WTC11 (cell line): ENCODE measurements around the gene SLC46A1. TPM values are rescaled to one million over a fixed set of nuclear protein-coding genes. Genes with fewer than 3 reads are reported as not detected.
A peak's percentile ranks its signal among the peaks of the same experiment; 100 is the strongest.

Experiments
- ATAC-seq: fragments of 200-7000 bp; cut with Tn5 transposase; 2 replicates; pipeline ENCODE4 v1.10.0; 2021; ENCODE audit warnings: mild to moderate bottlenecking, moderate library complexity
- CTCF ChIA-PET: fragments of 300-600 bp; sonication (Branson Sonifier 250); formaldehyde crosslinking; loops from one replicate; lab custom pipeline; 2021; ENCODE audit warnings: antibody characterized with exemption; lab: Charles Lee
- POLR2A ChIA-PET: fragments of 350-600 bp; sonication (Branson Sonifier 250); formaldehyde crosslinking; loops from one replicate; lab custom pipeline; 2021; ENCODE audit warnings: antibody characterized with exemption; lab: Charles Lee
- DNase-seq: peaks from one replicate; pipeline ENCODE4 v3.0.0; 2021; ENCODE audit warnings: low spot score
- H3K27ac Mint-ChIP-seq: 2 replicates; pipeline ENCODE4 v1.8.0; 2021; ENCODE audit warnings: mixed read lengths
- H3K27me3 Mint-ChIP-seq: 2 replicates; pipeline ENCODE4 v1.8.0; 2021; ENCODE audit warnings: low read depth, mild to moderate bottlenecking, moderate library complexity, mixed read lengths
- H3K36me3 Mint-ChIP-seq: 2 replicates; pipeline ENCODE4 v1.8.0; 2021; ENCODE audit warnings: mixed read lengths
- H3K4me1 Mint-ChIP-seq: 2 replicates; pipeline ENCODE4 v1.8.0; 2022; ENCODE audit warnings: mixed read lengths
- H3K4me3 Mint-ChIP-seq: 2 replicates; pipeline ENCODE4 v1.8.0; 2021; ENCODE audit warnings: mild to moderate bottlenecking, moderate library complexity, mixed read lengths
- H3K9me3 Mint-ChIP-seq: 2 replicates; pipeline ENCODE4 v1.8.0; 2021; ENCODE audit warnings: mixed read lengths
- ATF6 ChIP-seq: sonication (generic); formaldehyde crosslinking; IDR thresholded peaks from 2 replicates; pipeline ENCODE4 v1.8.1; 2023; ENCODE audit warnings: mild to moderate bottlenecking, missing genetic modification reagents
- CREB1 ChIP-seq: sonication (generic); formaldehyde crosslinking; IDR thresholded peaks from 2 replicates; pipeline ENCODE4 v1.8.0; 2023; ENCODE audit warnings: mild to moderate bottlenecking, missing genetic modification reagents
- CREM ChIP-seq: sonication (generic); formaldehyde crosslinking; IDR thresholded peaks from 2 replicates; pipeline ENCODE4 v1.8.1; 2022; ENCODE audit warnings: mild to moderate bottlenecking, missing genetic modification reagents, moderate library complexity
- NFYB ChIP-seq: sonication (generic); formaldehyde crosslinking; conservative IDR thresholded peaks from 2 replicates; pipeline ENCODE4 v1.8.0; 2022; ENCODE audit warnings: low read depth, missing genetic modification reagents
- NR1H2 ChIP-seq: sonication (generic); formaldehyde crosslinking; IDR thresholded peaks from 2 replicates; pipeline ENCODE4 v1.9.0; 2021; ENCODE audit warnings: mild to moderate bottlenecking, moderate library complexity, missing genetic modification reagents
- PRDM15 ChIP-seq: sonication (generic); formaldehyde crosslinking; IDR thresholded peaks from 2 replicates; pipeline ENCODE4 v1.8.0; 2022; ENCODE audit warnings: missing genetic modification reagents
- PREB ChIP-seq: sonication (generic); formaldehyde crosslinking; IDR thresholded peaks from 2 replicates; pipeline ENCODE4 v1.8.1; 2022; ENCODE audit warnings: mild to moderate bottlenecking, missing genetic modification reagents, moderate library complexity, borderline replicate concordance
- RELA ChIP-seq: sonication (generic); formaldehyde crosslinking; IDR thresholded peaks from 2 replicates; pipeline ENCODE4 v1.8.1; 2022; ENCODE audit warnings: missing genetic modification reagents, mild to moderate bottlenecking, borderline replicate concordance
- ZNF232 ChIP-seq: sonication (generic); formaldehyde crosslinking; IDR thresholded peaks from 2 replicates; pipeline ENCODE4 v1.8.0; 2022; ENCODE audit warnings: mild to moderate bottlenecking, missing genetic modification reagents
- ZNF425 ChIP-seq: fragments of 250-450 bp; sonication (Bioruptor Pico); conservative IDR thresholded peaks from 2 replicates; pipeline ENCODE4 v1.9.0; 2021; ENCODE audit warnings: mild to moderate bottlenecking
- total RNA-seq: library from RNA; stranded (reverse); gene quantifications from 3 replicates; pipeline ENCODE4 v1.2.3, GENCODE V29; 2021

Gene SLC46A1
- total RNA-seq, 1 experiment from 2014 or later = 6.7 TPM

- TF ChIP-seq ZNF425 (CRISPR knock-in tag) = no peak
- no peak for TF ChIP-seq ATF6 (CRISPR knock-in tag)
Observed at GRCh38 chr17:28386391-28386790, 19.6 kb downstream of the SLC46A1 start (continued).

- H3K36me3 Mint-ChIP-seq = peaks cover 3% of the 10 kb centered on the region
- H3K27ac Mint-ChIP-seq = no peak overlapping the region
- POLR2A ChIA-PET = no interaction called here
- TF ChIP-seq PRDM15 (CRISPR knock-in tag) (peak; percentile 54; the same call in 1 of the 2 replicates), NR1H2 (CRISPR knock-in tag) (no peak), NFYB (CRISPR knock-in tag) (no peak), CREB1 (CRISPR knock-in tag) (no peak), PREB (no peak)
- peak overlapping the region; percentile 89 for H3K4me3 Mint-ChIP-seq
- peaks cover 11% of the 10 kb centered on the region for H3K4me1 Mint-ChIP-seq
- ATAC-seq = no peak
- H3K9me3 Mint-ChIP-seq = no peaks in the 10 kb centered on the region
- peaks cover 74% of the 10 kb centered on the region for H3K27me3 Mint-ChIP-seq
- DNase-seq = no peak
- CTCF ChIA-PET = interaction anchor here (0.6 to 6.9 kb wide), 6 partner anchors 22 to 879 kb away, joined by 4 to 63 read pairs (median 6); partner anchors contain the start of gene POLDIP2
Observed at GRCh38 chr17:28385406-28385805, 20.6 kb downstream of the SLC46A1 start.

- DNase-seq = peak; percentile 42
- CTCF ChIA-PET = interaction anchor here (1.0 to 6.9 kb wide), 8 partner anchors 17 to 732 kb away, joined by 3 to 63 read pairs (median 4); partner anchors contain the start of gene POLDIP2
- Mint-ChIP-seq H3K4me1 (peaks cover 11% of the 10 kb centered on the region), H3K9me3 (no peaks in the 10 kb centered on the region), H3K4me3 (peak overlapping the region; percentile 89), H3K36me3 (peaks cover 2% of the 10 kb centered on the region; the same call in 1 of the 2 replicates), H3K27me3 (peaks cover 78% of the 10 kb centered on the region), H3K27ac (no peak overlapping the region)
- peak; percentile 15; the same call in 1 of the 2 replicates for ATAC-seq
- POLR2A ChIA-PET = interaction anchor here (1.3 kb wide), 1 partner anchor 23 kb away, joined by 3 read pairs; no protein-coding TSS in a partner anchor
- TF ChIP-seq RELA = 0 out of 2 replicates have a peak, but pooled peaks have one; percentile 16
- no peak for TF ChIP-seq ZNF232
- 0 out of 2 replicates have a peak, but pooled peaks have one; percentile 4 for TF ChIP-seq CREM (CRISPR knock-in tag)
Observed at GRCh38 chr17:28385037-28385400, 21.0 kb downstream of the SLC46A1 start.
